HepG2 (cell line): ENCODE results near the gene DLG2. TPM values are rescaled to one million over a fixed set of nuclear protein-coding genes. Genes with fewer than 3 reads are reported as not detected.

Experiments used
- HDAC6 ChIP-seq: fragments of 200-600 bp; sonication (generic); IDR thresholded peaks from 2 replicates; pipeline ENCODE4 v1.7.0; 2017; ENCODE audit warnings: mild to moderate bottlenecking, antibody characterized with exemption, low read length, low read depth
- KDM1A ChIP-seq: IDR thresholded peaks from 2 replicates; pipeline ENCODE4 v1.6.1; 2016; ENCODE audit warnings: missing compliant biosample characterization
- MIER2 ChIP-seq: IDR thresholded peaks from 2 replicates; pipeline ENCODE4 v1.6.1; 2016; ENCODE audit warnings: missing biosample characterization, missing genetic modification reagents
- NR2F6 ChIP-seq, 2 experiments: IDR thresholded peaks; 2 replicates each; pipeline ENCODE4 v1.6.1; 2016; ENCODE audit warnings: antibody characterized with exemption in 1 of 2, mild to moderate bottlenecking in 1 of 2
- PTBP1 ChIP-seq: fragments of 200-400 bp; formaldehyde crosslinking; IDR thresholded peaks from 2 replicates; pipeline ENCODE4 v1.6.1; 2018; ENCODE audit warnings: low read length, low read depth; ENCODE audit not compliant: poor library complexity, severe bottlenecking
- REL ChIP-seq: sonication (generic); formaldehyde crosslinking; conservative IDR thresholded peaks from 2 replicates; pipeline ENCODE4 v1.8.0; 2022; ENCODE audit warnings: mild to moderate bottlenecking, missing genetic modification reagents, moderate library complexity
- SRY ChIP-seq: sonication (generic); formaldehyde crosslinking; IDR thresholded peaks from 2 replicates; pipeline ENCODE4 v1.8.0; 2022; ENCODE audit warnings: mild to moderate bottlenecking, missing genetic modification reagents
- ZNF205 ChIP-seq: IDR thresholded peaks from 2 replicates; pipeline ENCODE4 v1.6.1; 2018; ENCODE audit warnings: missing biosample characterization, missing genetic modification reagents
- ZNF326 ChIP-seq: sonication (generic); formaldehyde crosslinking; IDR thresholded peaks from 2 replicates; pipeline ENCODE4 v1.4.0; 2020; ENCODE audit warnings: missing genetic modification reagents, borderline replicate concordance
- ZNF441 ChIP-seq: sonication (generic); formaldehyde crosslinking; IDR thresholded peaks from 2 replicates; pipeline ENCODE4 v1.7.0; 2021; ENCODE audit warnings: missing genetic modification reagents, borderline replicate concordance
- ZNF549 ChIP-seq: sonication (generic); formaldehyde crosslinking; IDR thresholded peaks from 2 replicates; pipeline ENCODE4 v1.5.0; 2020; ENCODE audit warnings: missing genetic modification reagents
- ZNF768 ChIP-seq: sonication (generic); formaldehyde crosslinking; IDR thresholded peaks from 2 replicates; pipeline ENCODE4 v1.4.0; 2020; ENCODE audit warnings: missing genetic modification reagents
- polyA plus RNA-seq, 8 experiments: library from polyadenylated mRNA; depleted of rRNA in 3 of 8; stranded (reverse) in 7 of 8; unstranded in 1 of 8; fragments of >200 nt; fragmentation: Illumina TruSeq in 4 of 8; extraction: Trizol in 4 of 8; gene quantifications; 2 replicates each; pipeline versions ENCODE4 v1.2.1 to v1.2.3, GENCODE V29; 2011 to 2016; ENCODE audit warnings: low read depth in 4 of 8, missing spikeins in 1 of 8, mixed read lengths in 1 of 8; ENCODE audit not compliant: insufficient read depth in 1 of 8
- total RNA-seq, 5 experiments: library from RNA; depleted of rRNA; stranded (reverse); fragments of >200 nt; fragmentation: Illumina TruSeq; extraction: Trizol; gene quantifications; 2 replicates each; pipeline ENCODE4 v1.2.3, GENCODE V29; 2016; ENCODE audit warnings: low read depth in 1 of 5
- TF ChIP-seq, protein P1 (sequence below): sonication (generic); formaldehyde crosslinking; IDR thresholded peaks from 2 replicates; pipeline ENCODE4 v1.4.0; 2020; ENCODE audit warnings: mild to moderate bottlenecking, missing genetic modification reagents
- TF ChIP-seq, protein P2 (sequence below): sonication (generic); formaldehyde crosslinking; IDR thresholded peaks from 2 replicates; pipeline ENCODE4 v1.5.0; 2020; ENCODE audit warnings: missing genetic modification reagents
- TF ChIP-seq, protein P3 (sequence below): sonication (generic); formaldehyde crosslinking; IDR thresholded peaks from 2 replicates; pipeline ENCODE4 v1.4.0; 2020; ENCODE audit warnings: missing genetic modification reagents, borderline replicate concordance
- TF ChIP-seq, protein P4 (sequence below), 2 experiments: IDR thresholded peaks; 2 replicates each; pipeline ENCODE4 v1.6.1; 2011 to 2012; ENCODE audit warnings: low read length in 2 of 2, borderline replicate concordance in 1 of 2, low read depth in 1 of 2, mild to moderate bottlenecking in 1 of 2, moderate library complexity in 1 of 2

Gene DLG2
- total and polyA plus RNA-seq, 2 of the 13 experiments (the other 11 are each of a cell fraction or from before 2014, with no cell fraction given): 0.46 to 1.0 TPM

DNA sequence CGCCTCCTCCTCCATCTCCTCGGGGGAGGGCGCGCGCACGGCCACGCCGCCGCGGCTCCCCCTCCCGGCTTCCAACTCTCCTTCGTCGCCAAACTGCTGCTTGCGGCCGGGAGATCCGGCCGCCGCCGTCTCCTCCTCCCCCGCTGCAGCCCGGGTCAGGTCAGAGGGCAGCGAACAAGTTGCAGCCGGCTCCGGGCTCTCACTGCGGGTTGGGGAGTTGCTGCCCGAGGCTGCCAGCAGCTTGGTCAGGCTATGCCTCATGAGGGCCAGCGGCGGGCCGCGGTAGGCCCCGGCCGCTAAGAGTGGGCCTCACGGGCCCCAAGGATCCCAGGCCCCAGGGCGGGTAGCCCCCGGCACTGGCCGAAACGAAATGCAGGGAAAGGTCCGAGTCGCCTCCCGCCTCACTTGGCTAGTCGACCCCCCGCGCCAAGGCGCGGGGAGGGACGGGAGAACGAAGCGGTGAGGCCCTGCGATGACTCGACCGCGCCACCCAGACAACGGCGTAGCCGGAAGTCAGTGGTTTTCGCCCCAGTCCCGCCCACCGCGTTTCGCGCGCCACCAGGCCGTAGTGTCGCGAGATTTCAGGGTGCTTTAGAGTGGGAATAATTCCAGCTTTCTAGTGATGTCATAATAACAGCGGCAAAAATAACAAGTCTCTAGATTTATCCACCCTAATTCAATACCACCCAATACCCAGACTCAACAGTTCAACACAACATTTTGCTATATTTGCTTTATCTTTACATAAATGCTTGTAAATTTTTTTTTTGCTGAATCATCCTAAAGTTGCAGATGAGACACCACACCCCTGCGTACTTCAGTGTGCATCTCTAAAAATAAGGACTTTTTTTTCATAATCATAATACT lies 37.7 kb upstream of the DLG2 start, which contains the start of gene CREBZF (continued):
- TF ChIP-seq, protein P1, sequence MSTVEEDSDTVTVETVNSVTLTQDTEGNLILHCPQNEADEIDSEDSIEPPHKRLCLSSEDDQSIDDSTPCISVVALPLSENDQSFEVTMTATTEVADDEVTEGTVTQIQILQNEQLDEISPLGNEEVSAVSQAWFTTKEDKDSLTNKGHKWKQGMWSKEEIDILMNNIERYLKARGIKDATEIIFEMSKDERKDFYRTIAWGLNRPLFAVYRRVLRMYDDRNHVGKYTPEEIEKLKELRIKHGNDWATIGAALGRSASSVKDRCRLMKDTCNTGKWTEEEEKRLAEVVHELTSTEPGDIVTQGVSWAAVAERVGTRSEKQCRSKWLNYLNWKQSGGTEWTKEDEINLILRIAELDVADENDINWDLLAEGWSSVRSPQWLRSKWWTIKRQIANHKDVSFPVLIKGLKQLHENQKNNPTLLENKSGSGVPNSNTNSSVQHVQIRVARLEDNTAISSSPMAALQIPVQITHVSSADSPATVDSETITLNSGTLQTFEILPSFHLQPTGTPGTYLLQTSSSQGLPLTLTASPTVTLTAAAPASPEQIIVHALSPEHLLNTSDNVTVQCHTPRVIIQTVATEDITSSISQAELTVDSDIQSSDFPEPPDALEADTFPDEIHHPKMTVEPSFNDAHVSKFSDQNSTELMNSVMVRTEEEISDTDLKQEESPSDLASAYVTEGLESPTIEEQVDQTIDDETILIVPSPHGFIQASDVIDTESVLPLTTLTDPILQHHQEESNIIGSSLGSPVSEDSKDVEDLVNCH (CRISPR knock-in tag): no peak
- TF ChIP-seq ZNF205 (CRISPR knock-in tag): no peak
- peak; percentile 35; the same call in 1 of the 2 replicates for TF ChIP-seq ZNF768
- TF ChIP-seq ZNF326 (CRISPR knock-in tag): no peak
- TF ChIP-seq NR2F6 (IDR thresholded peaks at IDR 0.05): no peak; the same call in 1 of the 2 replicates
- 0 out of 2 replicates have a peak, but pooled peaks have one; percentile 5 for TF ChIP-seq NR2F6 (CRISPR knock-in tag; IDR thresholded peaks at IDR 0.05)
- TF ChIP-seq, protein P2, sequence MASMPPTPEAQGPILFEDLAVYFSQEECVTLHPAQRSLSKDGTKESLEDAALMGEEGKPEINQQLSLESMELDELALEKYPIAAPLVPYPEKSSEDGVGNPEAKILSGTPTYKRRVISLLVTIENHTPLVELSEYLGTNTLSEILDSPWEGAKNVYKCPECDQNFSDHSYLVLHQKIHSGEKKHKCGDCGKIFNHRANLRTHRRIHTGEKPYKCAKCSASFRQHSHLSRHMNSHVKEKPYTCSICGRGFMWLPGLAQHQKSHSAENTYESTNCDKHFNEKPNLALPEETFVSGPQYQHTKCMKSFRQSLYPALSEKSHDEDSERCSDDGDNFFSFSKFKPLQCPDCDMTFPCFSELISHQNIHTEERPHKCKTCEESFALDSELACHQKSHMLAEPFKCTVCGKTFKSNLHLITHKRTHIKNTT (CRISPR knock-in tag): no peak
- TF ChIP-seq MIER2: no peak
- TF ChIP-seq, protein P3, sequence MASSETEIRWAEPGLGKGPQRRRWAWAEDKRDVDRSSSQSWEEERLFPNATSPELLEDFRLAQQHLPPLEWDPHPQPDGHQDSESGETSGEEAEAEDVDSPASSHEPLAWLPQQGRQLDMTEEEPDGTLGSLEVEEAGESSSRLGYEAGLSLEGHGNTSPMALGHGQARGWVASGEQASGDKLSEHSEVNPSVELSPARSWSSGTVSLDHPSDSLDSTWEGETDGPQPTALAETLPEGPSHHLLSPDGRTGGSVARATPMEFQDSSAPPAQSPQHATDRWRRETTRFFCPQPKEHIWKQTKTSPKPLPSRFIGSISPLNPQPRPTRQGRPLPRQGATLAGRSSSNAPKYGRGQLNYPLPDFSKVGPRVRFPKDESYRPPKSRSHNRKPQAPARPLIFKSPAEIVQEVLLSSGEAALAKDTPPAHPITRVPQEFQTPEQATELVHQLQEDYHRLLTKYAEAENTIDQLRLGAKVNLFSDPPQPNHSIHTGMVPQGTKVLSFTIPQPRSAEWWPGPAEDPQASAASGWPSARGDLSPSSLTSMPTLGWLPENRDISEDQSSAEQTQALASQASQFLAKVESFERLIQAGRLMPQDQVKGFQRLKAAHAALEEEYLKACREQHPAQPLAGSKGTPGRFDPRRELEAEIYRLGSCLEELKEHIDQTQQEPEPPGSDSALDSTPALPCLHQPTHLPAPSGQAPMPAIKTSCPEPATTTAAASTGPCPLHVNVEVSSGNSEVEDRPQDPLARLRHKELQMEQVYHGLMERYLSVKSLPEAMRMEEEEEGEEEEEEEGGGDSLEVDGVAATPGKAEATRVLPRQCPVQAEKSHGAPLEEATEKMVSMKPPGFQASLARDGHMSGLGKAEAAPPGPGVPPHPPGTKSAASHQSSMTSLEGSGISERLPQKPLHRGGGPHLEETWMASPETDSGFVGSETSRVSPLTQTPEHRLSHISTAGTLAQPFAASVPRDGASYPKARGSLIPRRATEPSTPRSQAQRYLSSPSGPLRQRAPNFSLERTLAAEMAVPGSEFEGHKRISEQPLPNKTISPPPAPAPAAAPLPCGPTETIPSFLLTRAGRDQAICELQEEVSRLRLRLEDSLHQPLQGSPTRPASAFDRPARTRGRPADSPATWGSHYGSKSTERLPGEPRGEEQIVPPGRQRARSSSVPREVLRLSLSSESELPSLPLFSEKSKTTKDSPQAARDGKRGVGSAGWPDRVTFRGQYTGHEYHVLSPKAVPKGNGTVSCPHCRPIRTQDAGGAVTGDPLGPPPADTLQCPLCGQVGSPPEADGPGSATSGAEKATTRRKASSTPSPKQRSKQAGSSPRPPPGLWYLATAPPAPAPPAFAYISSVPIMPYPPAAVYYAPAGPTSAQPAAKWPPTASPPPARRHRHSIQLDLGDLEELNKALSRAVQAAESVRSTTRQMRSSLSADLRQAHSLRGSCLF: 0 out of 2 replicates have a peak, but pooled peaks have one; percentile 24
- TF ChIP-seq, protein P4, sequence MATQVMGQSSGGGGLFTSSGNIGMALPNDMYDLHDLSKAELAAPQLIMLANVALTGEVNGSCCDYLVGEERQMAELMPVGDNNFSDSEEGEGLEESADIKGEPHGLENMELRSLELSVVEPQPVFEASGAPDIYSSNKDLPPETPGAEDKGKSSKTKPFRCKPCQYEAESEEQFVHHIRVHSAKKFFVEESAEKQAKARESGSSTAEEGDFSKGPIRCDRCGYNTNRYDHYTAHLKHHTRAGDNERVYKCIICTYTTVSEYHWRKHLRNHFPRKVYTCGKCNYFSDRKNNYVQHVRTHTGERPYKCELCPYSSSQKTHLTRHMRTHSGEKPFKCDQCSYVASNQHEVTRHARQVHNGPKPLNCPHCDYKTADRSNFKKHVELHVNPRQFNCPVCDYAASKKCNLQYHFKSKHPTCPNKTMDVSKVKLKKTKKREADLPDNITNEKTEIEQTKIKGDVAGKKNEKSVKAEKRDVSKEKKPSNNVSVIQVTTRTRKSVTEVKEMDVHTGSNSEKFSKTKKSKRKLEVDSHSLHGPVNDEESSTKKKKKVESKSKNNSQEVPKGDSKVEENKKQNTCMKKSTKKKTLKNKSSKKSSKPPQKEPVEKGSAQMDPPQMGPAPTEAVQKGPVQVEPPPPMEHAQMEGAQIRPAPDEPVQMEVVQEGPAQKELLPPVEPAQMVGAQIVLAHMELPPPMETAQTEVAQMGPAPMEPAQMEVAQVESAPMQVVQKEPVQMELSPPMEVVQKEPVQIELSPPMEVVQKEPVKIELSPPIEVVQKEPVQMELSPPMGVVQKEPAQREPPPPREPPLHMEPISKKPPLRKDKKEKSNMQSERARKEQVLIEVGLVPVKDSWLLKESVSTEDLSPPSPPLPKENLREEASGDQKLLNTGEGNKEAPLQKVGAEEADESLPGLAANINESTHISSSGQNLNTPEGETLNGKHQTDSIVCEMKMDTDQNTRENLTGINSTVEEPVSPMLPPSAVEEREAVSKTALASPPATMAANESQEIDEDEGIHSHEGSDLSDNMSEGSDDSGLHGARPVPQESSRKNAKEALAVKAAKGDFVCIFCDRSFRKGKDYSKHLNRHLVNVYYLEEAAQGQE (IDR thresholded peaks at IDR 0.05; ENCODE audit: borderline replicate concordance in 1 of 2, low read depth in 1 of 2, low read length in 2 of 2): no peak
- peak; percentile 80; the same call in 1 of the 2 replicates for TF ChIP-seq SRY
- TF ChIP-seq HDAC6: no peak
- TF ChIP-seq ZNF549 (CRISPR knock-in tag): no peak
- no peak; the same call in 1 of the 2 replicates for TF ChIP-seq REL (CRISPR knock-in tag)
- TF ChIP-seq PTBP1: no peak
- TF ChIP-seq ZNF441 (CRISPR knock-in tag): peak; percentile 79; the same call in 1 of the 2 replicates
- no peak for TF ChIP-seq KDM1A
